Measurements from ENCODE around the gene SRSF6. TPM values are rescaled to one million over a fixed set of nuclear protein-coding genes. Genes with fewer than 3 reads are reported as not detected.

Gene SRSF6
- 72.4 and 74.2 TPM in 2 replicates for total RNA-seq (2012; rRNA removed)
- polyA plus RNA-seq (2012; rRNA removed): 116 and 134 TPM in 2 replicates
- polyA plus RNA-seq (2012; cell fraction: cytosol; rRNA removed): 27.8 and 48.5 TPM in 2 replicates
- polyA plus RNA-seq (2012; cell fraction: nucleus; rRNA removed; ENCODE audit: low replicate concordance): 79.1 and 499 TPM in 2 replicates
- percentile 99 among the genes with signal in this experiment for Bru-seq, nascent RNA
- percentile 99 among the genes with signal in this experiment for BruChase-seq, experiment 1, labeled RNA remaining after a 6-hour chase
- BruChase-seq, experiment 2, labeled RNA remaining after a 2-hour chase: percentile 100 among the genes with signal in this experiment
- long read RNA-seq, full-length matches to known transcripts: 41 of 52 reads
- long read RNA-seq, partial matches to known transcripts: 8 of 52 reads
- long read RNA-seq, other reads (novel, unspliced or antisense): 3 of 52 reads

- Histone ChIP-seq H2BK120ac (ENCODE audit: low read depth, low read length) (peak within 1 kb of the TSS; percentile 51; the same call in 1 of the 2 replicates), H3K4me3 (ENCODE audit: insufficient read depth, low read depth, low read length) (peak within 1 kb of the TSS; percentile 54), H2BK20ac (ENCODE audit: low read depth, low read length) (no peak within 1 kb of the TSS), H4K8ac (ENCODE audit: low read depth in 2 of 2, low read length in 2 of 2) (peak within 1 kb of the TSS; percentile 96 to 97), H3K14ac (replicated peaks; ENCODE audit: low read depth, low read length) (peak within 1 kb of the TSS; percentile 99), H4K20me1 (ENCODE audit: insufficient read depth, low read length) (peaks cover 44% of the 10 kb centered on the region), H2BK15ac (ENCODE audit: low read depth, low read length) (no peak within 1 kb of the TSS; the same call in 2 of the 3 replicates), H3K9me3 (ENCODE audit: control insufficient read depth, insufficient read depth, low read length) (no peaks in the 10 kb centered on the region), H3K9me1 (ENCODE audit: insufficient read depth, low read length) (peaks cover 3% of the 10 kb centered on the region), H3K27ac (ENCODE audit: insufficient read depth, low read length) (peak within 1 kb of the TSS; percentile 98), H3K36me3 (ENCODE audit: control insufficient read depth, insufficient read depth, low read length) (peaks cover 25% of the 10 kb centered on the region), H4K5ac (ENCODE audit: low read depth, low read length) (peak within 1 kb of the TSS; percentile 92), H4K91ac (ENCODE audit: insufficient read depth, low read depth, low read length) (peak within 1 kb of the TSS; percentile 97), H3K56ac (ENCODE audit: extremely low read depth, insufficient read depth, low read length) (peak within 1 kb of the TSS; percentile 97), H2AK9ac (replicated peaks; ENCODE audit: low read depth, low read length, poor library complexity) (peak within 1 kb of the TSS; percentile 100), H2BK5ac (ENCODE audit: low read depth, low read length, poor library complexity, severe bottlenecking) (peak within 1 kb of the TSS; percentile 95), H3K9ac (ENCODE audit: low read depth, low read length) (peak within 1 kb of the TSS; percentile 98), H3K4me1 (ENCODE audit: control insufficient read depth, insufficient read depth, low read length) (peaks cover 4% of the 10 kb centered on the region; the same call in 1 of the 2 replicates), H2AFZ (replicated peaks; ENCODE audit: low read length, poor library complexity) (peak within 1 kb of the TSS; percentile 96), H2AK5ac (ENCODE audit: low read depth, low read length) (peak within 1 kb of the TSS; percentile 98), H3K27me3 (ENCODE audit: control insufficient read depth, insufficient read depth, low read length) (no peaks in the 10 kb centered on the region; the same call in 1 of the 2 replicates), H3K4ac (ENCODE audit: low read depth, low read length) (peak within 1 kb of the TSS; percentile 99), H3K4me2 (ENCODE audit: low read depth, low read length) (peak within 1 kb of the TSS; percentile 100), H3K79me1 (ENCODE audit: low read depth in 1 of 2, low read length in 2 of 2) (peaks cover 12 to 32% of the 10 kb centered on the region in 2 experiments; a peak in 3 of 4 replicates), H3K23ac (ENCODE audit: low read depth, low read length) (peak within 1 kb of the TSS; percentile 91), H3K18ac (ENCODE audit: low read depth, low read length) (peak within 1 kb of the TSS; percentile 86)
- BruUV-seq (replicated peaks): TSS peak; percentile 7
- intact Hi-C loops (cut with micrococcal nuclease): loop anchor here (2.0 to 10.0 kb wide), 2 partner anchors 57 to 747 kb away; no protein-coding TSS in a partner anchor
- POLR2A ChIA-PET (ENCODE audit: unreplicated experiment): interaction anchor here (0.5 to 0.7 kb wide), 7 partner anchors 9 to 1874 kb away, joined by 3 to 17 read pairs (median 4); no protein-coding TSS in a partner anchor
- ATAC-seq (ENCODE audit: low read depth) (peak; percentile 93), DNase-seq (peak; percentile 87)
- in situ Hi-C loops (cut with MboI; ENCODE audit: low sequenced_read_pairs): loop anchor here (10.0 kb wide), 1 partner anchor 637 kb away; no protein-coding TSS in a partner anchor
- dilution Hi-C loops (cut with HindIII; ENCODE audit: low sequenced_read_pairs, unreplicated experiment): no loop called here
- CTCF ChIA-PET: no interaction called here
- WGBS, 2 experiments (ENCODE audit: extremely low coverage in 2 of 2, insufficient read length in 1 of 2): 0% methylated on average over 52 of the region's 101 CpGs; no CpG with 5 or more reads in 1 of the 2 experiments
- TF ChIP-seq USF2 (IDR thresholded peaks at IDR 0.05; ENCODE audit: low read depth, low read length) (peak; percentile 65), CHD1 (IDR thresholded peaks at IDR 0.05; ENCODE audit: low read depth, low read length) (peak; percentile 97), POLR2A (IDR thresholded peaks at IDR 0.05; ENCODE audit: low read depth, low read length) (peak; percentile 100), FOS (IDR thresholded peaks at IDR 0.05; ENCODE audit: low read depth, low read length) (no peak), RAD21 (IDR thresholded peaks at IDR 0.05; ENCODE audit: low read length) (no peak), MAZ (IDR thresholded peaks at IDR 0.05; ENCODE audit: borderline replicate concordance, low read depth, low read length) (no peak; the same call in 1 of the 2 replicates), RFX5 (IDR thresholded peaks at IDR 0.05; ENCODE audit: low read depth, low read length) (no peak), SMC3 (IDR thresholded peaks at IDR 0.05; ENCODE audit: low read depth, low read length) (no peak), NFE2L2 (IDR thresholded peaks at IDR 0.05; ENCODE audit: low read depth, low read length) (peak; percentile 24; the same call in 1 of the 2 replicates), BHLHE40 (IDR thresholded peaks at IDR 0.05; ENCODE audit: low read depth, low read length) (peak; percentile 38), CEBPB (IDR thresholded peaks at IDR 0.05; ENCODE audit: low read depth, low read length) (no peak)
These were observed at the start of gene SRSF6 for GRCh38 chr20:43457640-43458421. TSS of gene SRSF6 (plus strand) at chr20:43457896. CDS start at chr20:43458034, 138 bp downstream.
